Central memory CD4-positive, alpha-beta T cell (primary cell): ENCODE data around the gene HTN1.
"Not testable (repeated sequence)": the region's sequence is repeated elsewhere in the genome, so short reads cannot be mapped to it uniquely, and the experiment has no call there.

Experiments
- DNase-seq: peaks from one replicate; pipeline ENCODE4 v3.0.0; 2022
- total RNA-seq, 3 experiments: gene quantifications; one replicate each; lab custom pipeline; 2026; lab: John Stamatoyannopoulos, UW

HTN1 gene
- total RNA-seq = 0 reads per million in 3 experiments

- DNase-seq = not testable (repeated sequence)
Measured at GRCh38 chr4:70050138-70050537, at the start of gene HTN1. HTN1 (plus strand) TSS chr4:70050438; CDS start chr4:70053077, 2,639 bp downstream.

DNA sequence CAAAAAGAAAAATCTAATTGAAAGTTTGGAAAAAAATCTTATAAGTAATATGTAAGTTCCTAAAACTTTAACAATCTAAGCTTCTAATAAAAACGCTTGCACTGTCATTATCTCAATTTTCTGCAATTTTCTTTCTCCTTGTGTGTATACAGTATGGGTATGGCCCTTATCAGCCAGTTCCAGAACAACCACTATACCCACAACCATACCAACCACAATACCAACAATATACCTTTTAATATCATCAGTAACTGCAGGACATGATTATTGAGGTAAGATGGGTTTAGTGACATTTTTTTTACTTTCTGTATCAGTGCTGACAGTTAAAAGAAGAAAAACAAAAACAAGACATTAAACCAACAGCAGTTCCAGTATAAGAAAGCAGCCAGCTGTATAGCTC lies 49.5 kb upstream of the HTN1 start:
- no peak for DNase-seq

GRCh38 chr4:70002507-70002906 lies 47.7 kb upstream of the HTN1 start:
- DNase-seq = no peak

DNA sequence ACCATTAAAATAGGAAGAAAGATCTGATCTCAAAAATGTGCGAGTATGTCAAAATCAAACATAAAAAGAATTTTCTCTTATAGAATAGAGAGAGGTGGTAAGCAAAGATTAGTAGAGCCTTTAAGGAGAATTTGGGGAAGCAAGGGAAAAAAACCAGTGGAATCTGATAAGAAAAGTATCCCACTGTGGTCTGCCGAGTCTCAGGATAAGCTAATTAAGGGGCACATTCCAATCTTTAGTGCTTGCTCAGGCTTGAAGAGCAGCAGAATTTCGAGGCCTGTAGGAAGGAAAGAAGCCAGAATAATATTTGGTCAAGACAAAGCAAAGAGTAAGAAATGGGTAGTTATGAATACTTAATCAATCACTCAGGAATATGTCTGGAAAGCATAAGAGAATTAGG lies 41.5 kb upstream of the HTN1 start:
- DNase-seq = no peak

- not testable (repeated sequence) for DNase-seq
Measured at GRCh38 chr4:70019006-70019405, 31.2 kb upstream of the HTN1 start.

GRCh38 chr4:70023218-70023617 lies 27.0 kb upstream of the HTN1 start:
- no peak for DNase-seq

GRCh38 chr4:70027011-70027410 lies 23.2 kb upstream of the HTN1 start:
- DNase-seq = no peak

DNA sequence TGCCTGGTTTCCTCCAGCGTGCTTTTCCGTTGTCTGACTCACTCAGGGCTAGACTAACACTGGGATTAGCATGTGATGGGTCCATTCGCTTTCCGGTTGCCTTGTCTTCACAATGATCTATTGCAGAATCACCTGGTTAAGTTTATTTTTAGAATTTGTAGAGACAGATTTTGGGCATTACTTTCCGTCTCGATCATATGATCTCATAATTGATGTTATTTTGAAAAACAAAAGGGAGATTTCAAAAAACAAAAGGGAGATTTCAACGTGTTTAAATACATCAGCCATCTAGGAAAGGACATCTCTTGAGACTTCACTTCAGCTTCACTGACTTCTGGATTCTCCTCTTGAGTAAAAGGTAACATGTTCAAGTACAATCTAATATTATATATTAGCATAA lies 22.1 kb upstream of the HTN1 start, which contains the start of gene HTN3:
TSS of gene HTN3 (plus strand) at position 301 of the 400 bp plus-strand sequence. CDS start 2,282 bp downstream, outside the sequence.
- not testable (repeated sequence) for DNase-seq

DNA sequence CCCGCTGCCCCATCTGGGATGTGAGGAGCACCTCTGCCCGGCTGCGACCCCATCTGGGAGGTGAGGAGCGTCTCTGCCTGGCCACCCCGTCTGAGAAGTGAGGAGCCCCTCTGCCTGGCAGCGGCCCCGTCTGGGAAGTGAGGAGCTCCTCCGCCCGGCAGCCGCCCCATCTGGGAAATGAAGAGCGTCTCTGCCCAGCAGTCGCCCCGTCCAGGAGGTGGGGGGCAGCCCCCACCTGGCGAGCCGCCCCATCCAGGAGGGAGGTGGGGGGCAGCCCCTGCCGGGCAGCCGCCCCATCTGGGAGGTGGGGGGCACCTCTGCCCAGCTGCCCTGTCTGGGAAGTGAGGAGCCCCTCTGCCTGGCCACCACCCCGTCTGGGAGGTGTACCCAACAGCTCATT lies 12.7 kb upstream of the HTN1 start:
- DNase-seq = not testable (repeated sequence)

DNA sequence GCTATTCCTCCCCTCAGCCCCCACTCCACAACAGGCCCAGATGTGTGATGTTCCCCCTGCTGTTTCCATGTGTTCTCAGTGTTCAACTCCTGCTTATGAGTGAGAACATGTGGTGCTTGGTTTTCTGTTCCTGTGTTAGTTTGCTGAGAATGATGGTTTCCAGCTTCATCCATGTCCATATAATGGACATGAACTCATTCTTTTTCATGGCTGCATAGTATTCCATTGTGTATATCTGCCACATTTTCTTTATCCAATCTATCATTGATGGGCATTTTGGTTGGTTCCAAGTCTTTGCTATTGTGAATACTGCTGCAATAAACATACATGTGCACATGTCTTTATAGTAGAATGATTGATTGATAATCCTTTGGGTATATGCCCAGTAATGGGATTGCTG lies 10.3 kb upstream of the HTN1 start:
- DNase-seq = not testable (repeated sequence)

- no peak for DNase-seq
Measured at GRCh38 chr4:70041652-70042286, 8.5 kb upstream of the HTN1 start.

DNA sequence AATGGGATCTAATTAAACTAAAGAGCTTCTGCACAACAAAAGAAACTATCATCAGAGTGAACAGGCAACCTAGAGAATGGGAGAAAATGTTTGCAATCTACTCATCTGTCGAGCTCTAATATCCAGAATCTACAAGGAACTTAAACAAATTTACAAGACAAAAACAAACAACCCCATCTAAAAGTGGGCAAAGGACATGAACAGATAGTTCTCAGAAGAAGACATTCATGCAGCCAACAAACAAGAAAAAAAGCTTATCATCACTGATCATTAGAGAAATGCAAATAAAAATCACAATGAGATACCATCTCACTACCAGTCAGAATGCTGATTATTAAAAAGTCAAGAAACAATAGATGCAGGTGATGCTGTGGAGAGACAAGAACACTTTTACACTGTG lies 6.3 kb downstream of the HTN1 start:
- DNase-seq = not testable (repeated sequence)

GRCh38 chr4:70057651-70058050 lies 7.4 kb downstream of the HTN1 start:
- no peak for DNase-seq

DNA sequence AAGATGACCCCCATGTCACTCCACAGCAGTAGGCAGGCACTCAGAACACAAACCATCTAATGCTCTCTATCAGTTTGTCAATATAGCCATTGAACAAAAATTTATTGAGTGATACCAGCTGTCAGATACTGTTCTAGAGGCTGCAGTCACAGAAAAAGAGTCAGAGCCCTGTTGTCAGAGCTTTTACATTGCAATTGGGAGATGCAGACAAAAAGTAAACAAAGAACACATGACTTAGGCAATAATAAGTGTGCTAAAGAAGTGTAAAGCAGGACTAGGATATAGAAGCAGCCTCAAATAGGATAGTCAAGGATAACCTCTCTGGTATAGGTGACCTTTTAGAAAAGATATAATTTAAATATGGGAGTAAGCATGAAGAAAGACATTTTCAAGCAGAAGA lies 8.9 kb downstream of the HTN1 start:
- no peak for DNase-seq

- DNase-seq = no peak
Measured at GRCh38 chr4:70062000-70062399, 11.8 kb downstream of the HTN1 start.

DNA sequence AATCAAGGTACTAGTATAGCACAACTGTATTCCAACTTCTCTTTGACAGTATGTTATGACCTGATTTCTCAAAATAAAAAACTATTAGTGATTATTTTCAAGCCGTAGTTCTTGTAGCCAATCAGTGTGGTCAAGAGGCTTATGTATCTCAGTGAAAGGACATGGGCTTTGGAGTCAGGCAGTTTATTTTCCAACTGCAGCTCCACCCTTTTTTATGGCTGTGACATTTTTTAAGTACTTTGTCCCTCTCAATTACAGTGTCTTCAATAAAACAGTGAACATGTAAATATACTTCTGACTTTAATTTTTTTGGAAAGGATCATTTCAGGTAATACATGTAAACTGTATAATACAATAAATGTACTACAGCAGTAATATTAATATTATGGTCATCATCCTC lies 30.0 kb downstream of the HTN1 start:
- no peak for DNase-seq

DNA sequence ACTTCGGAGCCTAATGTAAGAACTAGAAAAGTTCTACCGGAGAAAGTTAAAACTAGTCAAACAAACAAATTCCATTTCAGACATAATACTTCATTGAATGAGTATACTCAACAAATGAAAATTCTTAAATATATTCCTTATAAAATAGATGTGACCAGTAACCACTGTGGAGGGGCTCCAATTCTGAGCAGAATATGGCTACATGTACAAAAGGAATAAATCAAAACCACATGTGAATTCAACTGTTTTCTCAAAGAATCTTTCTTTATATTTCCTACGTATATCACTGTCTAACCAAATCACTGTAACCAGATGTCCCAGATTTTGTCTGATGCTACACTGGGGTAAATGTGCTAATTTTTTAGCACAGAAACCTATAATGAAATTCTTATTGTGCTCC lies 49.0 kb downstream of the HTN1 start:
- DNase-seq = no peak
